NB4 (cell line): ENCODE measurements around the gene RPTOR.

Source experiments
- DNase-seq: peaks from one replicate; pipeline ENCODE4 v3.0.0; 2010; ENCODE audit warnings: low read depth
- H3K4me3 ChIP-seq: one replicate; pipeline ENCODE4 v1.5.1; 2011; ENCODE audit warnings: mild to moderate bottlenecking, low read depth, low read length, moderate library complexity
- MYC ChIP-seq: IDR thresholded peaks from 2 replicates; pipeline ENCODE4 v1.6.1; 2011; ENCODE audit warnings: low read depth, low read length
- POLR2A ChIP-seq: IDR thresholded peaks from 2 replicates; pipeline ENCODE4 v1.6.1; 2011; ENCODE audit warnings: mild to moderate bottlenecking; ENCODE audit not compliant: insufficient read length; ENCODE audit errors: extremely low read depth
- TF ChIP-seq, protein P1 (sequence below): IDR thresholded peaks from 2 replicates; pipeline ENCODE4 v1.6.1; 2011; ENCODE audit warnings: low read depth, low read length
- TF ChIP-seq, protein P2 (sequence below): IDR thresholded peaks from one replicate; pipeline ENCODE4 v1.5.1; 2012; ENCODE audit warnings: low read depth, low read length

Gene RPTOR

GRCh38 chr17:80582165-80582564 lies 37.5 kb downstream of the RPTOR start:
- no peak overlapping the region for H3K4me3 ChIP-seq
- DNase-seq, result no peak
- TF ChIP-seq, protein P1, sequence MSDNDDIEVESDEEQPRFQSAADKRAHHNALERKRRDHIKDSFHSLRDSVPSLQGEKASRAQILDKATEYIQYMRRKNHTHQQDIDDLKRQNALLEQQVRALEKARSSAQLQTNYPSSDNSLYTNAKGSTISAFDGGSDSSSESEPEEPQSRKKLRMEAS, result no peak
- TF ChIP-seq POLR2A (no peak), MYC (no peak)
- TF ChIP-seq, protein P2, sequence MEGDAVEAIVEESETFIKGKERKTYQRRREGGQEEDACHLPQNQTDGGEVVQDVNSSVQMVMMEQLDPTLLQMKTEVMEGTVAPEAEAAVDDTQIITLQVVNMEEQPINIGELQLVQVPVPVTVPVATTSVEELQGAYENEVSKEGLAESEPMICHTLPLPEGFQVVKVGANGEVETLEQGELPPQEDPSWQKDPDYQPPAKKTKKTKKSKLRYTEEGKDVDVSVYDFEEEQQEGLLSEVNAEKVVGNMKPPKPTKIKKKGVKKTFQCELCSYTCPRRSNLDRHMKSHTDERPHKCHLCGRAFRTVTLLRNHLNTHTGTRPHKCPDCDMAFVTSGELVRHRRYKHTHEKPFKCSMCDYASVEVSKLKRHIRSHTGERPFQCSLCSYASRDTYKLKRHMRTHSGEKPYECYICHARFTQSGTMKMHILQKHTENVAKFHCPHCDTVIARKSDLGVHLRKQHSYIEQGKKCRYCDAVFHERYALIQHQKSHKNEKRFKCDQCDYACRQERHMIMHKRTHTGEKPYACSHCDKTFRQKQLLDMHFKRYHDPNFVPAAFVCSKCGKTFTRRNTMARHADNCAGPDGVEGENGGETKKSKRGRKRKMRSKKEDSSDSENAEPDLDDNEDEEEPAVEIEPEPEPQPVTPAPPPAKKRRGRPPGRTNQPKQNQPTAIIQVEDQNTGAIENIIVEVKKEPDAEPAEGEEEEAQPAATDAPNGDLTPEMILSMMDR, result no peak

GRCh38 chr17:80584176-80584905 lies 39.7 kb downstream of the RPTOR start:
- TF ChIP-seq, protein P2, result no peak
- TF ChIP-seq MYC (no peak), POLR2A (no peak)
- TF ChIP-seq, protein P1, result no peak
- no peak overlapping the region for H3K4me3 ChIP-seq
- no peak for DNase-seq

DNA sequence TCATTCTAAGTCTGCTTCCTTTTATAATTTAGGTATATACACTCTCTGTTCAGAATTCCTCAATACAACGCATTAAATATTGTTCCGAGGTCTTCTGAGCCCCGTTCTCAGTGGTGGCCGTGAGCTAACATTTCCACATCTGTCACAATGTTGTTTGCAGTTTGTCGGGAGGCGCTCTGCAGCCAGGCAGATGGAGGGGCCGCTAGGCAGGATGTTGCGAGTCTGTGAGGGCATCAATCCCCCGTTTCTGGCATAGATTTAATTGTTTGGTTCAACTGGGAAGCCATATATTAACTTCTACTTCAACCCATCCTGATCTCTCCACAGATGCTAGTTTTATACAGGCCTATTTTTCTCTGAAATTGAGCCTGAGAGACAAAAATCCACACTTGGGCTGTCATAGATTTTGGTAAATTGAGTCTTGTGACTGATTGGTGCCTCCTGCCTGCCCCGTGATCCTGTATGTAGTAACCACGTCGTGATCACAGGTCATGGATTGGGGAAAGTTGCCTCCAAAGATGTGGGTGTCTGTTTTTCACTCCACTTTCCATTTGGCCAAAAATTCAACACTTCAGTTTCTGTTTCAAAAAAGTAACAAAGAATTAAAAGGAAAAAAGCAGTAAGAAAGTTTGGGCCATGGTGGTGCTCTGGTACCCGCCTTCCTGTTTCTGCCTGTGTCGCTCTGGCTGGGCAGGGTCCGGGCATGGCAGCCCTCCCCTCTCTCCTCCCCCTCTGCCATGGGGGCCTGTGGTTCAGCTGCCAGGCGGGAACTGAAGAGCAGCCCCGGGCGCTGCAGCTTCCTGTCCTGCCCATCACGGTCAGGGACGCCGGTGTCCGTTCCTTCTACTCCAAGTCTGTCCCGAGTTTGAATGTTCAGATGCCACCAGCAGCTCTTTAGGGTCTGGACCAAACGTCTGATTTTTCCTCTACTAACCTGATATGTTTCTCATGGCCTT lies 41.5 kb downstream of the RPTOR start:
- TF ChIP-seq MYC (no peak), POLR2A (no peak)
- TF ChIP-seq, protein P1, result no peak
- TF ChIP-seq, protein P2, result no peak
- H3K4me3 ChIP-seq, result peak overlapping the region; percentile 54
- DNase-seq, result peak; percentile 76

DNA sequence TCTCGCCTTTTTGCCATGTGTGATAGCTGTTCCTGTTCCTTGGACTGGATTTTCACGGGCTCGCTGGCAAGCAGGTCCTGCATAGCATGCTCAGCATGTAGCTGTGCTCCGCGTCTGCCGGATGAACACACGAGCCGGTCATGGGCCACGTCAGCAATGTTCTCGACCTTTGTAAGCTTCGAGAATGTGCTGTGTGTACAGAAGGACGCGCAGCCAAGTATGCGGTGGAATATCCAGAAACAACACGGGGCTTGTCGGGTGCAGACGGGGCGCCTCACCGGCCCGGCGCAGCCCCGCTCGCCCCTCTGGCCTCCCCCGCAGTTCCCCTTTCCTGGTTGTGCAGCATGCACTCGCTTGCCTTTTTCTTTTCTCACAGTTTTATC lies 42.2 kb downstream of the RPTOR start:
- peak; percentile 74 for DNase-seq
- peak overlapping the region; percentile 54 for H3K4me3 ChIP-seq
- TF ChIP-seq, protein P2, result no peak
- TF ChIP-seq MYC, result no peak
- TF ChIP-seq, protein P1, result no peak
- no peak for TF ChIP-seq POLR2A

- TF ChIP-seq, protein P1, result no peak
- no peak for TF ChIP-seq POLR2A
- TF ChIP-seq, protein P2, result no peak
- no peak for TF ChIP-seq MYC
- no peak for DNase-seq
- no peak overlapping the region for H3K4me3 ChIP-seq
Observed at GRCh38 chr17:80588702-80589383, 44.2 kb downstream of the RPTOR start.
